AG04449 (cell line): ENCODE data around the gene KCNE4.

Experiments used
- CTCF ChIA-PET: fragments of 350-600 bp; formaldehyde crosslinking; extraction: SDS; loops from one replicate; lab custom pipeline; 2021; ENCODE audit warnings: antibody characterized with exemption; lab: Yijun Ruan, JAX
- POLR2A ChIA-PET: fragments of 400-600, 350-600 bp; formaldehyde crosslinking; extraction: SDS; loops from one replicate; lab custom pipeline; 2020; ENCODE audit warnings: antibody characterized with exemption, inconsistent platforms; lab: Yijun Ruan, JAX
- DNase-seq: peaks from one replicate; pipeline ENCODE4 v3.0.0-alpha.2; 2010; ENCODE audit warnings: low read depth, low spot score
- H3K4me3 ChIP-seq: 2 replicates; pipeline ENCODE4 v1.5.1; 2011; ENCODE audit warnings: low read depth, mild to moderate bottlenecking, control low read depth, low read length
- CTCF ChIP-seq: IDR thresholded peaks from one replicate; pipeline ENCODE4 v1.5.1; 2011; ENCODE audit warnings: mild to moderate bottlenecking, moderate library complexity, low read length, control low read depth, inconsistent platforms; ENCODE audit not compliant: insufficient read depth; ENCODE audit errors: missing control alignments

The KCNE4 gene, protein sequence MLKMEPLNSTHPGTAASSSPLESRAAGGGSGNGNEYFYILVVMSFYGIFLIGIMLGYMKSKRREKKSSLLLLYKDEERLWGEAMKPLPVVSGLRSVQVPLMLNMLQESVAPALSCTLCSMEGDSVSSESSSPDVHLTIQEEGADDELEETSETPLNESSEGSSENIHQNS

GRCh38 chr2:223051693-223052289 is at the start of gene KCNE4:
Gene KCNE4, plus strand, starts transcription at chr2:223052190. Its CDS starts 641 bp downstream, at chr2:223052831.
- CTCF ChIA-PET: interaction anchor here (0.7 to 3.4 kb wide), 6 partner anchors 9 to 113 kb away, joined by 3 to 13 read pairs (median 3); no protein-coding TSS in a partner anchor
- H3K4me3 ChIP-seq: peak within 1 kb of the TSS; percentile 62
- POLR2A ChIA-PET: interaction anchor here (0.7 kb wide), 1 partner anchor 437 kb away, joined by 3 read pairs; no protein-coding TSS in a partner anchor
- no peak for DNase-seq
- no peak for TF ChIP-seq CTCF

- no peak for TF ChIP-seq CTCF
- POLR2A ChIA-PET: interaction anchor here (0.6 kb wide), 1 partner anchor 45 kb away, joined by 4 read pairs; no protein-coding TSS in a partner anchor
Measured at GRCh38 chr2:223003191-223003590, 48.8 kb upstream of the KCNE4 start.

GRCh38 chr2:223005496-223005895 is 46.5 kb upstream of the KCNE4 start:
- CTCF ChIA-PET: no interaction called here
- POLR2A ChIA-PET: no interaction called here
- H3K4me3 ChIP-seq: no peak overlapping the region
- TF ChIP-seq CTCF: no peak
- DNase-seq: no peak

More at GRCh38 chr2:223003191-223003590, 48.8 kb upstream of the KCNE4 start:
- DNase-seq: no peak
- no peak overlapping the region for H3K4me3 ChIP-seq
- CTCF ChIA-PET: no interaction called here

- ChIA-PET POLR2A (interaction anchor here (0.6 to 0.9 kb wide), 2 partner anchors 37 to 110 kb away, joined by 3 read pairs; no protein-coding TSS in a partner anchor), CTCF (interaction anchor here (1.0 to 2.0 kb wide), 3 partner anchors 13 to 44 kb away, joined by 3 to 7 read pairs (median 4); no protein-coding TSS in a partner anchor)
- no peak overlapping the region for H3K4me3 ChIP-seq
- DNase-seq: peak; percentile 66
- no peak for TF ChIP-seq CTCF
Measured at GRCh38 chr2:223007531-223007930, 44.5 kb upstream of the KCNE4 start.

DNA sequence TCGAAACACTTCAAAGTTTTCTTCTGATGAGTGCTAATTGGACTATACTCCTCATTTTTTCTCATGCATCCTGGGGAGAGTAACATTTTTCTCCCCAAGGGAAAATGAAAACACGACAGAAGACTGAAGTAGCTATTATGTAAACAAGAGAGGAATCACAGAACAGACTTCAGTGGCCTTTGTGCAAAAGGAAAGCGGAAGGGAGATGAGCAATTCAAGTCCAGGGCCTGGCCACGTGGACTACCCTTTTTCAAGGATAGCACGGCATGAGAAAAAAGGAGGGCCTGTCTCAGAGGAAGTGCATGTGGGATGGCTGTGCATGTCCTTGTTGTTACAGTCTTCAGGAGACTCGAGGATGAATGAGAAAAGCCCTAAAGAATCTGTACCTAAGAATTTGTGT is 43.8 kb upstream of the KCNE4 start:
- peak; percentile 56 for DNase-seq
- CTCF ChIA-PET: interaction anchor here (1.0 to 2.0 kb wide), 3 partner anchors 13 to 43 kb away, joined by 3 to 7 read pairs (median 4); no protein-coding TSS in a partner anchor
- POLR2A ChIA-PET: no interaction called here
- no peak overlapping the region for H3K4me3 ChIP-seq
- no peak for TF ChIP-seq CTCF

- DNase-seq: no peak
- CTCF ChIA-PET: interaction anchor here (1.2 to 2.0 kb wide), 3 partner anchors 18 to 37 kb away, joined by 3 to 7 read pairs (median 3); no protein-coding TSS in a partner anchor
- H3K4me3 ChIP-seq: no peak overlapping the region
- no peak for TF ChIP-seq CTCF
- POLR2A ChIA-PET: no interaction called here
Measured at GRCh38 chr2:223008956-223009355, 43.0 kb upstream of the KCNE4 start.
